Natural killer cell (primary cell): ENCODE data around the gene GRIK1. TPM values are rescaled to one million over a fixed set of nuclear protein-coding genes. Genes with fewer than 3 reads are reported as not detected.

Experiments used
- ATAC-seq, 3 donors: fragments of 150-1000 bp in 2 of 3; fragments of 200-7000 bp in 1 of 3; cut with Tn5 transposase; 1 replicate in 1 of 3; 2 replicates in 2 of 3; pipeline ENCODE4 v1.10.0; 2021; ENCODE audit warnings: mild to moderate bottlenecking in 2 of 3, moderate library complexity in 2 of 3
- DNase-seq, 2 donors: peaks; one replicate each; pipeline versions ENCODE4 v3.0.0 to v3.0.0-alpha.2; 2013 to 2021; ENCODE audit warnings: mixed read lengths in 1 of 2
- H3K27ac ChIP-seq: one replicate; pipeline ENCODE4 v1.5.1; 2013; ENCODE audit warnings: mild to moderate bottlenecking, low read length
- H3K27me3 ChIP-seq: one replicate; pipeline ENCODE4 v1.6.1; 2013; ENCODE audit warnings: low read length; ENCODE audit not compliant: control insufficient read depth, insufficient read depth
- H3K36me3 ChIP-seq: one replicate; pipeline ENCODE4 v1.6.1; 2013; ENCODE audit warnings: low read length; ENCODE audit not compliant: control insufficient read depth, insufficient read depth
- H3K4me1 ChIP-seq: one replicate; pipeline ENCODE4 v1.6.1; 2013; ENCODE audit warnings: low read length; ENCODE audit not compliant: control insufficient read depth, insufficient read depth
- H3K4me3 ChIP-seq: one replicate; pipeline ENCODE4 v1.5.1; 2013; ENCODE audit warnings: low read length
- H3K9me3 ChIP-seq: one replicate; pipeline ENCODE4 v1.6.1; 2013; ENCODE audit warnings: low read length; ENCODE audit not compliant: control insufficient read depth, insufficient read depth
- H3K27ac Mint-ChIP-seq, 2 donors: one replicate each; pipeline ENCODE4 v1.8.0; 2022; ENCODE audit warnings: mild to moderate bottlenecking in 2 of 2, mixed read lengths in 2 of 2, moderate library complexity in 1 of 2
- H3K27me3 Mint-ChIP-seq, 2 donors: one replicate each; pipeline ENCODE4 v1.8.0; 2022; ENCODE audit warnings: low read depth in 2 of 2, mixed read lengths in 2 of 2
- H3K36me3 Mint-ChIP-seq: one replicate; pipeline ENCODE4 v1.8.0; 2022; ENCODE audit warnings: mixed read lengths
- H3K4me1 Mint-ChIP-seq, 2 donors: one replicate each; pipeline ENCODE4 v1.8.0; 2022; ENCODE audit warnings: mixed read lengths in 2 of 2
- H3K4me3 Mint-ChIP-seq: one replicate; pipeline ENCODE4 v1.8.0; 2022; ENCODE audit warnings: mild to moderate bottlenecking, moderate library complexity, mixed read lengths
- H3K9me3 Mint-ChIP-seq, 2 donors: one replicate each; pipeline ENCODE4 v1.8.0; 2022; ENCODE audit warnings: mixed read lengths in 2 of 2
- CTCF ChIP-seq: fragments of 200-600 bp; IDR thresholded peaks from one replicate; pipeline ENCODE4 v1.8.0; 2022; ENCODE audit warnings: antibody characterized with exemption
- WGBS: methylation state at CpG from one replicate; pipeline ENCODE4 v1.1.7; 2013; ENCODE audit warnings: missing lambda C conversion rate; ENCODE audit not compliant: insufficient coverage; 5-methylcytosine and 5-hydroxymethylcytosine counted together
- intact Hi-C: fragments of 100-400 bp; cut with micrococcal nuclease; formaldehyde crosslinking; loops from one replicate; pipeline ENCODE4 v1.14.2; 2022
- total RNA-seq, 4 donors: library from RNA; stranded (reverse); fragments of 120-200 nt in 1 of 4; gene quantifications; one replicate each; pipeline versions ENCODE4 v1.2.3 to v1.2.4, GENCODE V29; 2013 to 2022

GRIK1 gene
- total RNA-seq, 3 donors from 2014 or later (not counting 1 experiment from before 2014, with no cell fraction given): not detected

GRCh38 chr21:29621525-29621924 is 318.3 kb downstream of the GRIK1 start:
- Histone ChIP-seq H3K36me3 (no peaks in the 10 kb centered on the region), H3K9me3 (no peaks in the 10 kb centered on the region), H3K27me3 (no peaks in the 10 kb centered on the region), H3K4me1 (no peaks in the 10 kb centered on the region), H3K4me3 (no peak overlapping the region), H3K27ac (no peak overlapping the region)
- no peak for DNase-seq
- intact Hi-C loops: no loop called here
- Mint-ChIP-seq H3K27ac (no peak overlapping the region), H3K4me3 (no peak overlapping the region), H3K27me3 (no peaks in the 10 kb centered on the region), H3K9me3 (peaks cover 2 to 8% of the 10 kb centered on the region in 2 donors), H3K4me1 (no peaks in the 10 kb centered on the region), H3K36me3 (no peaks in the 10 kb centered on the region)
- no peak for TF ChIP-seq CTCF
- ATAC-seq: no peak

- Histone ChIP-seq H3K4me1 (no peaks in the 10 kb centered on the region), H3K27me3 (no peaks in the 10 kb centered on the region), H3K27ac (no peak overlapping the region), H3K9me3 (no peaks in the 10 kb centered on the region), H3K36me3 (no peaks in the 10 kb centered on the region), H3K4me3 (no peak overlapping the region)
- Mint-ChIP-seq H3K4me1 (no peaks in the 10 kb centered on the region), H3K9me3 (peaks cover 4 to 5% of the 10 kb centered on the region in 2 donors), H3K4me3 (no peak overlapping the region), H3K27me3 (no peaks in the 10 kb centered on the region), H3K27ac (no peak overlapping the region), H3K36me3 (no peaks in the 10 kb centered on the region)
- DNase-seq (no peak), ATAC-seq (no peak)
- TF ChIP-seq CTCF: no peak
- intact Hi-C loops: no loop called here
- WGBS: 81% methylated on average over 2 of the region's 6 CpGs
Measured at GRCh38 chr21:29616209-29616751, 323.5 kb downstream of the GRIK1 start.

- TF ChIP-seq CTCF: no peak
- intact Hi-C loops: no loop called here
- no peak overlapping the region for H3K27ac Mint-ChIP-seq
- H3K9me3 ChIP-seq: no peaks in the 10 kb centered on the region
- no peaks in the 10 kb centered on the region for H3K4me1 ChIP-seq
- H3K4me3 ChIP-seq: no peak overlapping the region
- 91% methylated on average over 3 of the region's 3 CpGs for WGBS
- H3K27me3 Mint-ChIP-seq: no peaks in the 10 kb centered on the region
- H3K9me3 Mint-ChIP-seq: peaks cover 5 to 7% of the 10 kb centered on the region in 2 donors
- no peaks in the 10 kb centered on the region for H3K4me1 Mint-ChIP-seq
- H3K27me3 ChIP-seq: no peaks in the 10 kb centered on the region
- no peaks in the 10 kb centered on the region for H3K36me3 ChIP-seq
- DNase-seq (no peak), ATAC-seq (no peak)
- H3K4me3 Mint-ChIP-seq: no peak overlapping the region
- H3K27ac ChIP-seq: no peak overlapping the region
- no peaks in the 10 kb centered on the region for H3K36me3 Mint-ChIP-seq
Measured at GRCh38 chr21:29613877-29614276, 325.9 kb downstream of the GRIK1 start.

- Histone ChIP-seq H3K36me3 (no peaks in the 10 kb centered on the region), H3K27me3 (no peaks in the 10 kb centered on the region), H3K9me3 (no peaks in the 10 kb centered on the region), H3K4me1 (no peaks in the 10 kb centered on the region), H3K27ac (no peak overlapping the region), H3K4me3 (no peak overlapping the region)
- no peaks in the 10 kb centered on the region for H3K4me1 Mint-ChIP-seq
- no peak for TF ChIP-seq CTCF
- H3K27me3 Mint-ChIP-seq: no peaks in the 10 kb centered on the region
- WGBS: 93% methylated on average over 2 of the region's 3 CpGs
- H3K36me3 Mint-ChIP-seq: no peaks in the 10 kb centered on the region
- ATAC-seq: no peak
- H3K4me3 Mint-ChIP-seq: no peak overlapping the region
- H3K9me3 Mint-ChIP-seq: peaks cover 5 to 7% of the 10 kb centered on the region in 2 donors
- no peak for DNase-seq
- intact Hi-C loops: no loop called here
- no peak overlapping the region for H3K27ac Mint-ChIP-seq
Measured at GRCh38 chr21:29613021-29613420, 326.8 kb downstream of the GRIK1 start.
